Upper lobe of right lung (tissue), 1 donor: Measurements from ENCODE around the gene ACER2. TPM values are rescaled to one million over a fixed set of nuclear protein-coding genes. Genes with fewer than 3 reads are reported as not detected.

ENCODE experiments used
- ATAC-seq: fragments of 200-7000 bp; cut with Tn5 transposase; one replicate; pipeline ENCODE4 v1.9.1; 2020; ENCODE audit warnings: mild to moderate bottlenecking, moderate library complexity
- DNase-seq: peaks from one replicate; pipeline ENCODE4 v3.0.0-alpha.2; 2020
- H3K27ac ChIP-seq: fragments of 200-600 bp; one replicate; pipeline ENCODE4 v1.8.0; 2022
- H3K27me3 ChIP-seq: fragments of 200-600 bp; one replicate; pipeline ENCODE4 v1.8.0; 2022; ENCODE audit warnings: mild to moderate bottlenecking
- H3K36me3 ChIP-seq: fragments of 200-600 bp; one replicate; pipeline ENCODE4 v1.8.0; 2022
- H3K4me1 ChIP-seq: fragments of 200-600 bp; one replicate; pipeline ENCODE4 v1.8.0; 2022
- H3K4me3 ChIP-seq: fragments of 200-600 bp; one replicate; pipeline ENCODE4 v1.8.0; 2022; ENCODE audit warnings: mild to moderate bottlenecking
- H3K9me3 ChIP-seq: fragments of 200-600 bp; one replicate; pipeline ENCODE4 v1.8.0; 2022
- CTCF ChIP-seq: fragments of 200-600 bp; IDR thresholded peaks from one replicate; pipeline ENCODE4 v1.8.0; 2022; ENCODE audit warnings: antibody characterized with exemption
- intact Hi-C: fragments of 100-400 bp; cut with DNase I; formaldehyde crosslinking; loops from one replicate; pipeline ENCODE4 v1.11.0; 2022
- total RNA-seq: library from RNA; stranded (reverse); fragmentation: NEBNext Ultra II Directional; extraction: Animal tissue kit (Norgen Biotek cat#: 25700); gene quantifications from one replicate; pipeline ENCODE4 v1.2.1, GENCODE V29; 2021
- donor health status: DM: no; HTN: yes; CAD: no; lungs with severe emphysema.

The ACER2 gene
- total RNA-seq, 1 donor from 2014 or later, result 5.5 TPM

GRCh38 chr9:19423163-19423562, 14.4 kb downstream of the ACER2 start:
- no peak overlapping the region for H3K4me3 ChIP-seq
- TF ChIP-seq CTCF, result no peak
- H3K27me3 ChIP-seq, result no peaks in the 10 kb centered on the region
- no peaks in the 10 kb centered on the region for H3K4me1 ChIP-seq
- H3K9me3 ChIP-seq, result no peaks in the 10 kb centered on the region
- H3K36me3 ChIP-seq, result peaks cover 12% of the 10 kb centered on the region
- ATAC-seq (no peak), DNase-seq (no peak)
- intact Hi-C loops, result no loop called here
- no peak overlapping the region for H3K27ac ChIP-seq

- no peaks in the 10 kb centered on the region for H3K27me3 ChIP-seq
- TF ChIP-seq CTCF, result no peak
- H3K27ac ChIP-seq, result no peak overlapping the region
- DNase-seq (no peak), ATAC-seq (no peak)
- no peaks in the 10 kb centered on the region for H3K4me1 ChIP-seq
- no peak overlapping the region for H3K4me3 ChIP-seq
- H3K9me3 ChIP-seq, result no peaks in the 10 kb centered on the region
- peaks cover 12% of the 10 kb centered on the region for H3K36me3 ChIP-seq
- intact Hi-C loops, result no loop called here
Observed at GRCh38 chr9:19424176-19424779, 15.5 kb downstream of the ACER2 start.

- peaks cover 12% of the 10 kb centered on the region for H3K36me3 ChIP-seq
- H3K27ac ChIP-seq, result no peak overlapping the region
Observed at GRCh38 chr9:19429595-19429994, 20.8 kb downstream of the ACER2 start.

GRCh38 chr9:19430201-19430760, 21.5 kb downstream of the ACER2 start:
- H3K4me1 ChIP-seq, result no peaks in the 10 kb centered on the region
- H3K4me3 ChIP-seq, result no peak overlapping the region
- TF ChIP-seq CTCF, result no peak
- intact Hi-C loops, result no loop called here
- no peak for ATAC-seq
- peaks cover 8% of the 10 kb centered on the region for H3K36me3 ChIP-seq
- no peaks in the 10 kb centered on the region for H3K9me3 ChIP-seq
- no peaks in the 10 kb centered on the region for H3K27me3 ChIP-seq
- no peak overlapping the region for H3K27ac ChIP-seq
- no peak for DNase-seq

More at GRCh38 chr9:19429595-19429994, 20.8 kb downstream of the ACER2 start:
- no peaks in the 10 kb centered on the region for H3K4me1 ChIP-seq
- DNase-seq, result no peak
- TF ChIP-seq CTCF, result no peak
- no peak for ATAC-seq
- no peaks in the 10 kb centered on the region for H3K27me3 ChIP-seq
- intact Hi-C loops, result no loop called here
- H3K9me3 ChIP-seq, result no peaks in the 10 kb centered on the region
- H3K4me3 ChIP-seq, result no peak overlapping the region

- intact Hi-C loops, result no loop called here
- ATAC-seq (no peak), DNase-seq (no peak)
Observed at GRCh38 chr9:19431361-19432171, 22.8 kb downstream of the ACER2 start.

More at GRCh38 chr9:19431361-19432171, 22.8 kb downstream of the ACER2 start:
- no peak for TF ChIP-seq CTCF
- H3K27ac ChIP-seq, result no peak overlapping the region
- no peaks in the 10 kb centered on the region for H3K27me3 ChIP-seq
- H3K36me3 ChIP-seq, result no peaks in the 10 kb centered on the region
- no peaks in the 10 kb centered on the region for H3K4me1 ChIP-seq
- no peaks in the 10 kb centered on the region for H3K9me3 ChIP-seq
- H3K4me3 ChIP-seq, result no peak overlapping the region
